Tibial artery (tissue), 4 donors: ENCODE measurements around the gene PDLIM5.

Source experiments
- DNase-seq, 2 donors: peaks; one replicate each; pipeline ENCODE4 v3.0.0-alpha.2; 2019
- H3K27ac ChIP-seq, 2 donors: fragments of 200-600 bp; sonication (generic) in 1 of 2; 1 replicate in 1 of 2; 2 replicates in 1 of 2; pipeline ENCODE4 v1.5.1; 2018 to 2019; ENCODE audit warnings: mild to moderate bottlenecking in 1 of 2
- H3K27me3 ChIP-seq, 2 donors: fragments of 200-600 bp; sonication (generic) in 1 of 2; one replicate each; pipeline versions ENCODE4 v1.5.1 to v1.6.0; 2016 to 2019
- H3K36me3 ChIP-seq, 3 donors: fragments of 200-600 bp; sonication (generic) in 2 of 3; one replicate each; pipeline ENCODE4 v1.5.1; 2016 to 2019; ENCODE audit warnings: mild to moderate bottlenecking in 2 of 3
- H3K4me1 ChIP-seq, 4 donors: fragments of 200-600 bp; sonication (generic) in 2 of 4; 1 replicate in 3 of 4; 2 replicates in 1 of 4; pipeline ENCODE4 v1.5.1; 2016 to 2019
- H3K4me3 ChIP-seq, 2 donors: fragments of 200-600 bp; sonication (generic) in 1 of 2; 1 replicate in 1 of 2; 2 replicates in 1 of 2; pipeline ENCODE4 v1.5.1; 2018 to 2019; ENCODE audit warnings: mild to moderate bottlenecking in 2 of 2
- H3K9me3 ChIP-seq, 3 donors: fragments of 200-600 bp; sonication (generic) in 1 of 3; one replicate each; pipeline ENCODE4 v1.5.1; 2016 to 2019
- intact Hi-C: fragments of 100-400 bp; cut with DNase I; formaldehyde crosslinking; loops from one replicate; pipeline ENCODE4 v1.15.0; 2023; ENCODE audit warnings: low total_unique reads
- TF ChIP-seq, protein P1 (sequence below), 2 experiments: fragments of 200-600 bp in 1 of 2; fragments of 450-650 bp in 1 of 2; IDR thresholded peaks; one replicate each; pipeline ENCODE4 v1.5.1; 2017 to 2019; ENCODE audit warnings: antibody characterized with exemption in 2 of 2, mild to moderate bottlenecking in 1 of 2, moderate library complexity in 1 of 2

The PDLIM5 gene

DNA sequence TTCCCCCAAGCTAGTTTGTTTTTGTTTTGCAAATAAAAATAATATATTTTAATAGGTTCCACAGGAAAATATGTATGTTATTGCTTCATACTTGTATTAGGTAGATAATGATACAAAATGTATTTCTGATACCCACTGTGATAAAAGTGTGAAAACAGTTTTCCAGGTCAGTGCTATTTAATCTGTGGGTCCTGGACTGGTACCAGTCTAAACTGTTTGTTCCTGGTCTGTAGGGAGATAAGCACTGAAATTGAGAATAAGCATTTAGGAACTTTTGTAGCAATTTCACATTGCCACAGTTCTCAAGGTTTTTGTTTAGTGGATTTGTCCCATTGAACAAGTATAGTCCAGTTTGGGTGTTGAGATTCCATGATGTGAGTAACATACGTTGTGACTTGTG, 110.5 kb downstream of the PDLIM5 start:
- H3K36me3 ChIP-seq = no peaks in the 10 kb centered on the region
- intact Hi-C loops = no loop called here
- no peak for DNase-seq
- no peaks in the 10 kb centered on the region for H3K9me3 ChIP-seq
- TF ChIP-seq, protein P1, sequence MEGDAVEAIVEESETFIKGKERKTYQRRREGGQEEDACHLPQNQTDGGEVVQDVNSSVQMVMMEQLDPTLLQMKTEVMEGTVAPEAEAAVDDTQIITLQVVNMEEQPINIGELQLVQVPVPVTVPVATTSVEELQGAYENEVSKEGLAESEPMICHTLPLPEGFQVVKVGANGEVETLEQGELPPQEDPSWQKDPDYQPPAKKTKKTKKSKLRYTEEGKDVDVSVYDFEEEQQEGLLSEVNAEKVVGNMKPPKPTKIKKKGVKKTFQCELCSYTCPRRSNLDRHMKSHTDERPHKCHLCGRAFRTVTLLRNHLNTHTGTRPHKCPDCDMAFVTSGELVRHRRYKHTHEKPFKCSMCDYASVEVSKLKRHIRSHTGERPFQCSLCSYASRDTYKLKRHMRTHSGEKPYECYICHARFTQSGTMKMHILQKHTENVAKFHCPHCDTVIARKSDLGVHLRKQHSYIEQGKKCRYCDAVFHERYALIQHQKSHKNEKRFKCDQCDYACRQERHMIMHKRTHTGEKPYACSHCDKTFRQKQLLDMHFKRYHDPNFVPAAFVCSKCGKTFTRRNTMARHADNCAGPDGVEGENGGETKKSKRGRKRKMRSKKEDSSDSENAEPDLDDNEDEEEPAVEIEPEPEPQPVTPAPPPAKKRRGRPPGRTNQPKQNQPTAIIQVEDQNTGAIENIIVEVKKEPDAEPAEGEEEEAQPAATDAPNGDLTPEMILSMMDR (IDR thresholded peaks at IDR 0.05) = no peak
- peaks cover 0 to 93% (median 42%) of the 10 kb centered on the region in 4 donors for H3K4me1 ChIP-seq
- H3K27me3 ChIP-seq = no peaks in the 10 kb centered on the region
- no peak overlapping the region for H3K4me3 ChIP-seq
- H3K27ac ChIP-seq = peak overlapping the region; percentile 56 to 59

DNA sequence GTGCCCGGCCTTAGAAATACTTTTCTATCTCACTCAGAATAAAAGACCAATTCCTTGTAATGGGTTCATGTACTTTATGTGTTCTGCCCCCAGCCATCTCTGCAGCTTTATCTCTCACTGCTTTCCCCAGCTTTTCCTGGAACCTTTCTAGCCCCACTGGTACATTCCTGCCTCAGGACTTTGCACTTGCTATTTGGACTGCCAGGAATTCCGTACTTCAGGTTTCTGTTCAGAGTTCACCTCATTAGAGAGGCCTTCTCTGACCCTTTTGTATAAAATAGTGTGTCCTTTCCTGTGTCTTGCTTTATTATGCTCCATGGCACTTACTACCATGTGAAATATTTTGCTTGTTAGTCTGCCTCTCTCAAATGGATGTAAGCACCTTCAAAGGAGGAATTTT, 112.5 kb downstream of the PDLIM5 start:
- intact Hi-C loops = no loop called here
- no peak for DNase-seq
- TF ChIP-seq, protein P1 (IDR thresholded peaks at IDR 0.05) = no peak

DNA sequence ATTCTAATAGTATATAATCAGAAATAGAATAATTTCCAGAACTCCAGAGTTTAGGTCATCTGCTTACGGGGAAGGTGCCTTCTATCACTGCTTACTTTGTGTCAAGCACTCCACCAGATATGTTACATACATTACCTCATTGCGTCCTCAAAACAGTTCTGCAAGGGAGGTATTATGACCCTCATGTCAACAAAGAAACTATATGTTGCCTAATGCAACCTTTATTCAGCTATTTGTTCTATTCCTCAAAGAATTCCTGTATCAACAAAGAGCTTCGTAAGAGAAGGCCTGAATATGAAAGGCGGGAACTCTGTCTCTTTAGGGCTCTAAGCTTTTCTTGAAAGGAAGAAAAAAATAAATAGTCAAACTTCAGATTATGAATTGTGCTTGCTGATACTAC, 114.7 kb downstream of the PDLIM5 start:
- intact Hi-C loops = no loop called here
- Histone ChIP-seq H3K4me3 (no peak overlapping the region), H3K4me1 (peaks cover 0 to 96% (median 29%) of the 10 kb centered on the region in 4 donors), H3K27ac (peak overlapping the region in 1 of 2 donors; percentile 8), H3K9me3 (no peaks in the 10 kb centered on the region), H3K36me3 (no peaks in the 10 kb centered on the region), H3K27me3 (no peaks in the 10 kb centered on the region)
- no peak for DNase-seq
- TF ChIP-seq, protein P1 (IDR thresholded peaks at IDR 0.05) = no peak

More for the DNA sequence above, 112.5 kb downstream of the PDLIM5 start:
- no peaks in the 10 kb centered on the region for H3K27me3 ChIP-seq
- peaks cover 0 to 97% (median 43%) of the 10 kb centered on the region in 4 donors for H3K4me1 ChIP-seq
- H3K27ac ChIP-seq = peak overlapping the region; percentile 10 to 48
- H3K9me3 ChIP-seq = no peaks in the 10 kb centered on the region
- no peaks in the 10 kb centered on the region for H3K36me3 ChIP-seq
- no peak overlapping the region for H3K4me3 ChIP-seq

DNA sequence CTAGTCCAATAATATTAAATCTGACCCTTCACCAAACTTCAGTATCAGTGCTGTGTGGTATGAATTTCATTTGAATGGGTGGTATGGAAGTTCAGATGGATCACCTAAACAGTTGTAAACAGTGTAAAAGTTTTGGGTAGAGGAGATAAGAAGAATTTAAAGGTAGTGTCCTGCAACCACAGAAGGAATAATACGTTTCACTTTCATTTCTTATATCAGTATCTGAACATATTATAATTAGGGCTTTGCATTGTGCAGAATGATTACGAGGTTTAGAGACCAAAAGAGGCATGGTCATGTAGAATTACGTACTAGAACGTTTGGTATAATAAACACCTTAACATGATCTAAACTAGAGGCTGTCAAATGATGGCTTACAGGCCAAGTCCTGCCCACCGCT, 116.1 kb downstream of the PDLIM5 start:
- Histone ChIP-seq H3K4me3 (no peak overlapping the region), H3K27ac (peak overlapping the region in 1 of 2 donors; percentile 5), H3K9me3 (no peaks in the 10 kb centered on the region), H3K4me1 (peaks cover 0 to 95% (median 22%) of the 10 kb centered on the region in 4 donors), H3K27me3 (no peaks in the 10 kb centered on the region), H3K36me3 (no peaks in the 10 kb centered on the region)
- intact Hi-C loops = no loop called here
- DNase-seq = no peak
- TF ChIP-seq, protein P1 (IDR thresholded peaks at IDR 0.05) = no peak

DNA sequence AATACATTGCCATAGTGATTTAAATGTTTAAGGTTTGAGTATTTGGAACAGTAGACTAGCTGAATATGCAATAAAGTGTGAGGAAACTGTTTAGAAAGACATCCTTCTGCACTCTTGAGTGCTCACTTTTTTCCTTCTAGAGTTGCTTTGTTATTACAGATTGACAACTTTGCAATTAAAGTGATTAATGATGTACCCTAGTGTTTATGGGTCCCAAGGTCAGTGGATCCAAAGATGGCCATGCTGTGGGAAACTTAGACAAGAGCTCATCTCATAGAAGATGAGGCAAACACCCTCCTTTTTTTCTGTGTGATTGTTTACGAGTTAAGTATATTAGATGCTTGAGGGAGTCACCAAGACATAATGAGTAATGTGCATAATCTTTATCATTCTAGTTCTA, 118.8 kb downstream of the PDLIM5 start:
- Histone ChIP-seq H3K36me3 (peaks cover 0 to 1% (median under 1%) of the 10 kb centered on the region in 3 donors), H3K4me1 (peaks cover 0 to 95% (median 22%) of the 10 kb centered on the region in 4 donors), H3K27ac (no peak overlapping the region), H3K4me3 (no peak overlapping the region), H3K27me3 (no peaks in the 10 kb centered on the region), H3K9me3 (no peaks in the 10 kb centered on the region)
- TF ChIP-seq, protein P1 (IDR thresholded peaks at IDR 0.05) = no peak
- intact Hi-C loops = no loop called here
- no peak for DNase-seq

DNA sequence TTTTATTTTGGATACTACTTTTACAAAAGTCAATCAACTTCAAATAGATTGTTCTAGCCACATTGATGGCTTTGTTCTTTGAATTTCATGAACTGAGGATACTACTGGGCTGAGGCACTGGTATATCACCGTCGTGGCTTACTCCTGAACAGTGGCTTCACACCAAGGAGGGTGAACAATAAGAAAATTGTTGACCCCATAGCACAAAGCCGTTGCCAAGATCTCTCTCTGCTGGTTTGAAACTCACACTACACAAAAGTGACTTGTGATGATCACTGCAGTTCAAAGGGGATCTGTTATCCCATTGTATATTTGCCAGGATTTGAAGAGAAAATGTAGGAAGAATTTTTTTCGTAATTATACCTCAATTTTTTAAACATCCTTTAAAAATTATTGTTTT, 119.6 kb downstream of the PDLIM5 start:
- intact Hi-C loops = no loop called here
- no peaks in the 10 kb centered on the region for H3K9me3 ChIP-seq
- no peak overlapping the region for H3K4me3 ChIP-seq
- H3K36me3 ChIP-seq = peaks cover 0 to 9% (median 6%) of the 10 kb centered on the region in 3 donors
- no peaks in the 10 kb centered on the region for H3K27me3 ChIP-seq
- no peak for DNase-seq
- TF ChIP-seq, protein P1 (IDR thresholded peaks at IDR 0.05) = no peak
- H3K4me1 ChIP-seq = peaks cover 0 to 95% (median 26%) of the 10 kb centered on the region in 4 donors
- no peak overlapping the region for H3K27ac ChIP-seq
